Neural progenitor cell (in vitro differentiated cells): ENCODE measurements around the gene GPC4.

Source experiments
- CTCF ChIP-seq: fragments of 200-600 bp; sonication (generic); IDR thresholded peaks from 2 replicates; pipeline ENCODE4 v1.5.1; 2017; ENCODE audit warnings: antibody characterized with exemption, mild to moderate bottlenecking
- EZH2phosphoT487 ChIP-seq: fragments of 200-600 bp; sonication (generic); IDR thresholded peaks from 2 replicates; pipeline ENCODE4 v1.6.1; 2017; ENCODE audit warnings: antibody characterized with exemption

GRCh38 chrX:133390676-133391075 lies 24.6 kb downstream of the GPC4 start:
- no peak for TF ChIP-seq CTCF
- TF ChIP-seq EZH2phosphoT487 = no peak
